ENCODE measurements around the gene DPYSL3.
"Not testable (repeated sequence)": the region's sequence is repeated elsewhere in the genome, so short reads cannot be mapped to it uniquely, and the experiment has no call there.

DPYSL3 gene

GRCh38 chr5:147369742-147370374, 140.0 kb downstream of the DPYSL3 start:
- DNase-seq (ENCODE audit: low spot score): no peak

- not testable (repeated sequence) for DNase-seq (ENCODE audit: low spot score)
Observed at GRCh38 chr5:147367381-147367780, 142.5 kb downstream of the DPYSL3 start.

DNA sequence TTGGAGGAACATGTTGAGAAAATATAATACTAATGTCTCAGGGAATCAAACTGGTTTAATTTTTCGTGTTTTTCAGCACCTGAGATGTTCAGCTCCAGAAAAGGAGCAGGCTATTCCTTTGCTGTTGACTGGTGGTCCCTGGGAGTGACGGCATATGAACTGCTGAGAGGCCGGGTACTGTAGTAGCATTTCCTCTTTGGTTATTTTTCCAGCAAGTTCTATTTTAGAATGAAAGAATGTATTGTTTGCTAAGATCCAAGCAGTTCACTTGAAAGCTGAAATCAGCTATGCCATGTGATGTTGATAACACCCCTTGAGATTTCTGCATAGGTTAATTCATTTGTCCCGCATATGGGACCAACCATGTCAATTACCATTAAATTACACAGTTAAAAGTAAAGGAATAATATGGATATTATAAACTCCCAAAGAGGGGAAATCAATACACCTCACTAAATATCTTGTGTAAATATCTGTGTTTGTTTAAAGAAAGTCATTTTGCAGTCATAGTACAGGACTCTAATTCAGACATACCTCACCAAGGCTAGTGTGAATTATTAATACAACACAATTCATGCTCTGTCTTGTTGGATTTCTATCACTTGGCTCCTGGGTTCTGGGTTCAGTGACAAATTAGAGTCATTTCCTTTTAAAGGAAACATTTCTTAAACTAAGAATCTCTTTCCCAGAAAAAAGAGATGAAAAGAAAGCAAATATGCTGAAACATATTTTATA, 148.3 kb downstream of the DPYSL3 start:
- no peak for DNase-seq (ENCODE audit: low spot score)

DNA sequence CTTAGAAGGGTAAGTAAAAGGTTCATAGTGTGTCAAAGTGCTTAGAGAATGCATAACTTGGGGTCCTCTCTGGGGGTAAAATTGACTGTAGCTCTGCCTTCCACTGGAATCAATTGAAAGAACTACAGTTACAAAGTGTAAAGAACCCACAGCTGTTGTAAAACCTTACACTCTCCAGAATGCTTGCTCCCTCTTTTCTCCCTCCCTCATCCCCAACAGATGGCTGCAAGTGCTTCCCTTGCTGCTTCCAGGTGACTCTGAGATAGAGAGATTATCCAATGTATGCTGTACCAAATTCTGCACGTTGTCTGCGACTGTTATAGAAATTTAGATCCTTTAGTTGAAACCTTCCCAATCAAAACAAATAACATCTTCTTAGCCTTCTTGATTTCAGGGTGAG, 149.1 kb downstream of the DPYSL3 start:
- no peak for DNase-seq (ENCODE audit: low spot score)

GRCh38 chr5:147359581-147359980, 150.3 kb downstream of the DPYSL3 start:
- DNase-seq (ENCODE audit: low spot score): no peak

DNA sequence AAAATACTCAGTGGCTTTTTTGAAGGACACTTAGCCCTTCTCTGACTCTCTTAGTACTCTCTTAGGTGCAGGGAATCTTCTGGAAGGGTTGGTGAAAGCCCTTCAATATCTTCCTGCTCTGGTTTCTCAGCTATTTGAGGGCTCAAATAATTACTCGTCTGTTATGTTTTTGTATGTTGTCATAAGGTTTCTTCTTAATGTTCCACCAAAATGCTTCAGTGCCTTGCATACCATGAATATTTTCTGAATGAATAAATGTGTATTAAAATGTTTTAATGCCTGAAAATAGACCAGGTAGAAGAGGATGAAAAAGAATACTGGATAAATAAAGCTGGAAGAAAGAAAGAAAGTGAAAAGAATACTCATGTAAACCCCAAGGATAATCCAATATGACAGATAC, 150.8 kb downstream of the DPYSL3 start:
- no peak for DNase-seq (ENCODE audit: low spot score)

DNA sequence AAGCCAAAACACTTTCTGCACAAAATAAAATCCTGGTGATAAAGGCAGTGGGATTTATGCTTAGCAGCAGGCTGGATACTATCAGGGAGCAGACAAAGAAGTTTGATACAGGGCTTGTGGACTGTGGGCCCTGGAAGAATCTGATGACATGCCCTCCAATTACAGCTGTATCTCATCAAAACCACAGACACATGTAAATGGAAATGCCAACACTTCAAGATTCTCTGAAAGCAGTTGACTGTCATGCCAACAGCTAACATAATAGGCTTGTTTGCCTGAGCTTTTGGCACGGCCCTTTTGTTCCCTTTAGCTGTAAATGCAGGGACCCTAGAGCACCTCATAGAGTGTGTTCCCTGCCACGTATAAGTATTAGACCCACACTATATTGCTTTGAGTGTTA, 160.6 kb downstream of the DPYSL3 start:
- DNase-seq (ENCODE audit: low spot score): no peak

DNA sequence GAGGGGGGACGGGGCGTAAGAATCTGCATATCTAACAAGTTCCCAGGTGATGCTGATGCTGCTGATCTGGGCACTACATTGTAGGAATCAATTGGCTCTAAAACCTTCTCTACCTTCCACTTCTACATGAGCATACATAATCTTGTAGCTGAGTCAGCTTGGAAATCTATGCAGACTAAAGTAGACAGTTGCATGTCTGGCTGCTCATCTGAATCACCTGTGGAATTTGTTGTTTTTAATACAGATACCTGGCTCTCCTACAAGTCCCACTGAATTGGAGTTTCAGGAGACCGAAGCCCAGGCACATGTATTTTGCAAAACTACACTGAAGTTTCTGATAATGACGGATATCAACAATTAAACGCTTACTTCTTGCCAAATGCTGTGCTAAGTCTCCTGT, 161.4 kb downstream of the DPYSL3 start:
- no peak for DNase-seq (ENCODE audit: low spot score)

GRCh38 chr5:147348046-147348445, 161.8 kb downstream of the DPYSL3 start:
- DNase-seq (ENCODE audit: low spot score): no peak

DNA sequence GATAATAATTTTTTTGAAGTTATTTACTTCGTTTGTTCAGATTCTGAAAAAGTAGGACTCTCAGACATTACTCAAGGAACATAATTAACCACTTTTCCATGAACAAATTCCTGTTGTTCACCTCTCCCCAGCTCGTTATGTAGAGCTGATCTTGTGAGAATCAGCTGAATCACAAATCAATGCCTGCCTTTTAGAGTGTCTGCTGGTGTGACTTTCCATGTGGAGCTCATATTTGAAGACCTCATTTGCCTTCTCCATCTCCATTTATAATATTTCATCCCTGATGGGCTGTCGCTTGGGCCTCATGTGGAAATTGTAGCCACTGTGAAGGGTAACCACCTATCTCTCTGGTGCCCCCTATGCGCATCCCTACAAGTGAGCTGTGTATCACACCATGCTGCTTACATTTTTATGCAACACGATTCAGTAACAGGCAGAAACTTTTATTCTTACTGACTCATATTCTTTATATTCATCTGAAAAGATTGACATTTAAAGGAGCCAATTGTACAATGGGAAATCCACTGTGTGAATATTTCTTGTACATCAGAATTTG, 163.8 kb downstream of the DPYSL3 start:
- DNase-seq (ENCODE audit: low spot score): no peak

- DNase-seq (ENCODE audit: low spot score): no peak
Observed at GRCh38 chr5:147344861-147345260, 165.0 kb downstream of the DPYSL3 start.

- DNase-seq (ENCODE audit: low spot score): no peak
Observed at GRCh38 chr5:147341345-147341744, 168.5 kb downstream of the DPYSL3 start.

- DNase-seq (ENCODE audit: low spot score): no peak
Observed at GRCh38 chr5:147340941-147341340, 168.9 kb downstream of the DPYSL3 start.

All from hematopoietic multipotent progenitor cell treated with erythropoietin and hydrocortisone succinate and interleukin-3 and kit ligand, for 17 days (in vitro differentiated cells).